Tibial nerve (tissue), 4 donors: ENCODE results near the gene F10.

Experiments
- CTCF ChIP-seq, 5 experiments: fragments of 200-600 bp in 3 of 5; fragments of 450-650 bp in 2 of 5; sonication (generic) in 3 of 5; IDR thresholded peaks; one replicate each; pipeline ENCODE4 v1.5.1; 2016 to 2019; ENCODE audit warnings: antibody characterized with exemption in 5 of 5, mild to moderate bottlenecking in 3 of 5, moderate library complexity in 2 of 5
- EP300 ChIP-seq, 2 donors: sonication (generic); formaldehyde crosslinking; IDR thresholded peaks; one replicate each; pipeline ENCODE4 v1.6.1; 2017; ENCODE audit warnings: antibody characterized with exemption in 2 of 2, mild to moderate bottlenecking in 1 of 2
- POLR2A ChIP-seq, 2 donors: fragments of 450-650 bp; IDR thresholded peaks; one replicate each; pipeline ENCODE4 v1.6.1; 2017; ENCODE audit warnings: antibody characterized with exemption in 2 of 2, mild to moderate bottlenecking in 2 of 2, moderate library complexity in 2 of 2

- TF ChIP-seq CTCF (IDR thresholded peaks at IDR 0.05) (no peak), POLR2A (IDR thresholded peaks at IDR 0.05) (no peak), EP300 (IDR thresholded peaks at IDR 0.05) (no peak)
These were observed 38.8 kb downstream of the F10 start for GRCh38 chr13:113161433-113161832.
